ENCODE results near the gene CRYBG1.

Gene CRYBG1

GRCh38 chr6:106477790-106478189, 117.3 kb downstream of the CRYBG1 start:
- Mint-ChIP-seq H3K27ac (peak overlapping the region; percentile 25 to 88 (median 81)), H3K4me1 (no peaks in the 10 kb centered on the region), H3K27me3 (ENCODE audit: low read depth) (no peaks in the 10 kb centered on the region), H3K4me3 (no peak overlapping the region), H3K9me3 (no peaks in the 10 kb centered on the region), H3K36me3 (ENCODE audit: low read depth) (no peaks in the 10 kb centered on the region)
- no peak for TF ChIP-seq CTCF (IDR thresholded peaks at IDR 0.05; ENCODE audit: unreplicated experiment in 3 of 3)

- H3K27me3 Mint-ChIP-seq (ENCODE audit: low read depth): peaks cover 13% of the 10 kb centered on the region
- H3K9me3 Mint-ChIP-seq: peaks cover 4% of the 10 kb centered on the region
- H3K27ac Mint-ChIP-seq: no peak overlapping the region
- no peak for TF ChIP-seq CTCF (IDR thresholded peaks at IDR 0.05; ENCODE audit: unreplicated experiment in 3 of 3)
- no peaks in the 10 kb centered on the region for H3K36me3 Mint-ChIP-seq (ENCODE audit: low read depth)
- no peaks in the 10 kb centered on the region for H3K4me1 Mint-ChIP-seq
- no peak overlapping the region for H3K4me3 Mint-ChIP-seq
These were observed 125.7 kb downstream of the CRYBG1 start for GRCh38 chr6:106486236-106486635.

- TF ChIP-seq CTCF (IDR thresholded peaks at IDR 0.05; ENCODE audit: unreplicated experiment in 3 of 3): no peak
- H3K27ac Mint-ChIP-seq: no peak overlapping the region
- H3K9me3 Mint-ChIP-seq: peaks cover 4% of the 10 kb centered on the region
- H3K27me3 Mint-ChIP-seq (ENCODE audit: low read depth): peaks cover 31% of the 10 kb centered on the region
- H3K4me1 Mint-ChIP-seq: no peaks in the 10 kb centered on the region
- H3K4me3 Mint-ChIP-seq: no peak overlapping the region
- H3K36me3 Mint-ChIP-seq (ENCODE audit: low read depth): no peaks in the 10 kb centered on the region
These were observed 128.2 kb downstream of the CRYBG1 start for GRCh38 chr6:106488494-106489370.

GRCh38 chr6:106490030-106490429, 129.5 kb downstream of the CRYBG1 start:
- peaks cover 37% of the 10 kb centered on the region for H3K27me3 Mint-ChIP-seq (ENCODE audit: low read depth)
- no peaks in the 10 kb centered on the region for H3K4me1 Mint-ChIP-seq
- TF ChIP-seq CTCF (IDR thresholded peaks at IDR 0.05; ENCODE audit: unreplicated experiment in 3 of 3): no peak
- H3K9me3 Mint-ChIP-seq: peaks cover 4% of the 10 kb centered on the region
- H3K36me3 Mint-ChIP-seq (ENCODE audit: low read depth): no peaks in the 10 kb centered on the region
- no peak overlapping the region for H3K4me3 Mint-ChIP-seq
- H3K27ac Mint-ChIP-seq: no peak overlapping the region

GRCh38 chr6:106490436-106490835, 129.9 kb downstream of the CRYBG1 start:
- Mint-ChIP-seq H3K4me1 (no peaks in the 10 kb centered on the region), H3K27ac (no peak overlapping the region), H3K36me3 (ENCODE audit: low read depth) (no peaks in the 10 kb centered on the region), H3K27me3 (ENCODE audit: low read depth) (peaks cover 38% of the 10 kb centered on the region), H3K4me3 (no peak overlapping the region), H3K9me3 (peaks cover 2% of the 10 kb centered on the region)
- no peak for TF ChIP-seq CTCF (IDR thresholded peaks at IDR 0.05; ENCODE audit: unreplicated experiment in 3 of 3)

- H3K4me3 Mint-ChIP-seq: no peak overlapping the region
- no peaks in the 10 kb centered on the region for H3K36me3 Mint-ChIP-seq (ENCODE audit: low read depth)
- H3K9me3 Mint-ChIP-seq: no peaks in the 10 kb centered on the region
- H3K27me3 Mint-ChIP-seq (ENCODE audit: low read depth): peaks cover 43% of the 10 kb centered on the region
- TF ChIP-seq CTCF (IDR thresholded peaks at IDR 0.05; ENCODE audit: unreplicated experiment in 3 of 3): no peak
- H3K27ac Mint-ChIP-seq: no peak overlapping the region
- H3K4me1 Mint-ChIP-seq: no peaks in the 10 kb centered on the region
These were observed 130.5 kb downstream of the CRYBG1 start for GRCh38 chr6:106490974-106491373.

Data from nephron (organoid).